Loucy (cell line): ENCODE results near the gene TRPT1.

Source experiments
- H2AFZ ChIP-seq: fragments of 200-600 bp; sonication (generic); 2 replicates; pipeline ENCODE4 v1.6.0; 2016; ENCODE audit warnings: antibody characterized with exemption, mild to moderate bottlenecking, low read length, moderate library complexity
- H3F3A ChIP-seq: fragments of 200-600 bp; 2 replicates; pipeline ENCODE4 v1.6.0; 2016; ENCODE audit warnings: antibody characterized with exemption, low read depth, mild to moderate bottlenecking
- H3K27me3 ChIP-seq: fragments of 200-600 bp; sonication (generic); 2 replicates; pipeline ENCODE4 v1.6.1; 2014; ENCODE audit warnings: low read length, mild to moderate bottlenecking; ENCODE audit not compliant: insufficient read depth, poor library complexity, severe bottlenecking
- H3K36me3 ChIP-seq: fragments of 200-600 bp; sonication (generic); 2 replicates; pipeline ENCODE4 v1.6.1; 2016; ENCODE audit warnings: low read length; ENCODE audit not compliant: insufficient read depth
- H3K4me1 ChIP-seq: fragments of 200-600 bp; sonication (generic); 2 replicates; pipeline ENCODE4 v1.5.1; 2014; ENCODE audit warnings: low read length, mild to moderate bottlenecking; ENCODE audit not compliant: insufficient read depth, poor library complexity, severe bottlenecking
- H3K4me2 ChIP-seq: fragments of 200-600 bp; sonication (generic); 2 replicates; pipeline ENCODE4 v1.6.0; 2014; ENCODE audit warnings: antibody characterized with exemption, low read length, low read depth, mild to moderate bottlenecking; ENCODE audit not compliant: poor library complexity, severe bottlenecking
- H3K4me3 ChIP-seq: fragments of 200-600 bp; sonication (generic); 2 replicates; pipeline ENCODE4 v1.5.1; 2014; ENCODE audit warnings: low read length, mild to moderate bottlenecking, mixed read lengths; ENCODE audit not compliant: poor library complexity, severe bottlenecking
- H3K79me2 ChIP-seq: fragments of 200-600 bp; sonication (generic); 2 replicates; pipeline ENCODE4 v1.6.1; 2014; ENCODE audit warnings: low read length; ENCODE audit not compliant: insufficient read depth
- H3K9ac ChIP-seq: fragments of 200-600 bp; sonication (generic); 2 replicates; pipeline ENCODE4 v1.6.0; 2014; ENCODE audit warnings: mild to moderate bottlenecking, low read depth, low read length, moderate library complexity; ENCODE audit not compliant: poor library complexity, severe bottlenecking
- H3K9me2 ChIP-seq: fragments of 200-600 bp; sonication (generic); replicated peaks from 2 replicates; pipeline ENCODE4 v1.6.1; 2016; ENCODE audit warnings: low read depth, low read length, mixed read lengths
- H3K9me3 ChIP-seq: fragments of 200-600 bp; sonication (generic); 2 replicates; pipeline ENCODE4 v1.6.1; 2014; ENCODE audit warnings: mild to moderate bottlenecking, antibody characterized with exemption, low read length, low read depth; ENCODE audit not compliant: insufficient read depth
- H4K20me1 ChIP-seq: fragments of 200-600 bp; sonication (generic); 2 replicates; pipeline ENCODE4 v1.6.0; 2014; ENCODE audit warnings: antibody characterized with exemption, low read length, mild to moderate bottlenecking; ENCODE audit not compliant: insufficient read depth, poor library complexity, severe bottlenecking
- CTCF ChIP-seq: fragments of 200-600 bp; sonication (generic); conservative IDR thresholded peaks from 2 replicates; pipeline ENCODE4 v1.5.1; 2014; ENCODE audit warnings: mild to moderate bottlenecking, antibody characterized with exemption, low read length
- EZH2phosphoT487 ChIP-seq: fragments of 200-600 bp; IDR thresholded peaks from 2 replicates; pipeline ENCODE4 v1.6.1; 2018; ENCODE audit warnings: antibody characterized with exemption, mild to moderate bottlenecking, moderate library complexity, borderline replicate concordance

The TRPT1 gene

GRCh38 chr11:64268893-64269539 lies 43.0 kb upstream of the TRPT1 start:
- Histone ChIP-seq H3K9ac (peak overlapping the region; percentile 87), H3K4me3 (peak overlapping the region; percentile 74), H3K4me2 (peak overlapping the region; percentile 82), H3K4me1 (peaks cover 27% of the 10 kb centered on the region), H3K27me3 (no peaks in the 10 kb centered on the region), H2AFZ (peak overlapping the region; percentile 77), H3K9me2 (no peaks in the 10 kb centered on the region), H3K79me2 (no peaks in the 10 kb centered on the region; the same call in 1 of the 2 replicates), H3F3A (peaks cover 6% of the 10 kb centered on the region; the same call in 1 of the 2 replicates), H3K9me3 (no peaks in the 10 kb centered on the region), H4K20me1 (no peaks in the 10 kb centered on the region), H3K36me3 (no peaks in the 10 kb centered on the region)
- TF ChIP-seq CTCF (no peak), EZH2phosphoT487 (no peak)

- Histone ChIP-seq H3K9me3 (no peaks in the 10 kb centered on the region), H3K4me3 (peak overlapping the region; percentile 74), H3K27me3 (no peaks in the 10 kb centered on the region), H3K36me3 (no peaks in the 10 kb centered on the region), H3K79me2 (no peaks in the 10 kb centered on the region; the same call in 1 of the 2 replicates), H3K9ac (peak overlapping the region; percentile 87), H3F3A (peaks cover 6% of the 10 kb centered on the region; the same call in 1 of the 2 replicates), H4K20me1 (no peaks in the 10 kb centered on the region), H3K4me2 (peak overlapping the region; percentile 82), H3K4me1 (peaks cover 27% of the 10 kb centered on the region), H3K9me2 (no peaks in the 10 kb centered on the region), H2AFZ (no peak overlapping the region)
- no peak for TF ChIP-seq CTCF
- TF ChIP-seq EZH2phosphoT487, result no peak
These were observed 42.3 kb upstream of the TRPT1 start for GRCh38 chr11:64268025-64268892.

GRCh38 chr11:64267207-64267945 lies 41.4 kb upstream of the TRPT1 start:
- H3K9me2 ChIP-seq, result no peaks in the 10 kb centered on the region
- H3K79me2 ChIP-seq, result no peaks in the 10 kb centered on the region; the same call in 1 of the 2 replicates
- H3K4me2 ChIP-seq, result peak overlapping the region; percentile 82
- TF ChIP-seq CTCF, result no peak
- no peak for TF ChIP-seq EZH2phosphoT487
- H3K4me1 ChIP-seq, result peaks cover 24% of the 10 kb centered on the region
- no peak overlapping the region for H2AFZ ChIP-seq
- no peak overlapping the region for H3K4me3 ChIP-seq
- no peaks in the 10 kb centered on the region for H4K20me1 ChIP-seq
- no peaks in the 10 kb centered on the region for H3K36me3 ChIP-seq
- no peaks in the 10 kb centered on the region for H3K9me3 ChIP-seq
- H3F3A ChIP-seq, result peaks cover 6% of the 10 kb centered on the region; the same call in 1 of the 2 replicates
- peak overlapping the region; percentile 87 for H3K9ac ChIP-seq
- no peaks in the 10 kb centered on the region for H3K27me3 ChIP-seq
